Activated CD8-positive, alpha-beta T cell treated with anti-CD3 and anti-CD28 coated beads for 36 hours (primary cell): ENCODE measurements around the gene PITPNB. TPM values are rescaled to one million over a fixed set of nuclear protein-coding genes. Genes with fewer than 3 reads are reported as not detected.
A peak's percentile ranks its signal among the peaks of the same experiment; 100 is the strongest.

ENCODE experiments used
- ATAC-seq: fragments of 200-7000 bp; cut with Tn5 transposase; one replicate; pipeline ENCODE4 v1.10.0; 2021; ENCODE audit warnings: mild to moderate bottlenecking, moderate library complexity
- CTCF ChIA-PET: fragments of 350-600 bp; sonication (Branson Sonifier 250); formaldehyde crosslinking; loops from one replicate; lab custom pipeline; 2021; ENCODE audit warnings: antibody characterized with exemption; lab: Charles Lee
- POLR2A ChIA-PET: fragments of 350-600 bp; sonication (Branson Sonifier 250); formaldehyde crosslinking; loops from one replicate; lab custom pipeline; 2021; ENCODE audit warnings: antibody characterized with exemption; lab: Charles Lee
- DNase-seq: peaks from one replicate; pipeline ENCODE4 v3.0.0-alpha.2; 2020
- H3K27ac Mint-ChIP-seq: one replicate; pipeline ENCODE4 v1.8.0; 2021; ENCODE audit warnings: mild to moderate bottlenecking, mixed read lengths
- H3K27me3 Mint-ChIP-seq: one replicate; pipeline ENCODE4 v1.8.0; 2021; ENCODE audit warnings: mixed read lengths
- H3K36me3 Mint-ChIP-seq: one replicate; pipeline ENCODE4 v1.8.0; 2021; ENCODE audit warnings: low read depth, mixed read lengths
- H3K4me1 Mint-ChIP-seq: one replicate; pipeline ENCODE4 v1.8.0; 2021; ENCODE audit warnings: low read depth, mixed read lengths
- H3K4me3 Mint-ChIP-seq: one replicate; pipeline ENCODE4 v1.8.0; 2021; ENCODE audit warnings: mild to moderate bottlenecking, moderate library complexity, mixed read lengths
- H3K9me3 Mint-ChIP-seq: one replicate; pipeline ENCODE4 v1.8.0; 2021; ENCODE audit warnings: mixed read lengths
- intact Hi-C: fragments of 100-400 bp; cut with micrococcal nuclease; formaldehyde crosslinking; loops from one replicate; pipeline ENCODE4 v1.10.0; 2022
- total RNA-seq, 2 experiments: library from RNA; stranded (reverse); gene quantifications; one replicate each; pipeline ENCODE4 v1.2.3, GENCODE V29; 2021
- TF ChIP-seq, protein P1 (sequence below): fragments of 200-600 bp; IDR thresholded peaks from one replicate; pipeline ENCODE4 v1.8.0; 2022; ENCODE audit warnings: antibody characterized with exemption, mild to moderate bottlenecking

PITPNB gene
- total RNA-seq, 2 experiments from 2014 or later = 87.7 to 89.1 TPM

- Mint-ChIP-seq H3K36me3 (peaks cover 3% of the 10 kb centered on the region), H3K9me3 (no peaks in the 10 kb centered on the region), H3K27me3 (no peaks in the 10 kb centered on the region), H3K27ac (no peak overlapping the region), H3K4me1 (peaks cover 11% of the 10 kb centered on the region), H3K4me3 (no peak overlapping the region)
- ChIA-PET POLR2A (no interaction called here), CTCF (no interaction called here)
- TF ChIP-seq, protein P1, sequence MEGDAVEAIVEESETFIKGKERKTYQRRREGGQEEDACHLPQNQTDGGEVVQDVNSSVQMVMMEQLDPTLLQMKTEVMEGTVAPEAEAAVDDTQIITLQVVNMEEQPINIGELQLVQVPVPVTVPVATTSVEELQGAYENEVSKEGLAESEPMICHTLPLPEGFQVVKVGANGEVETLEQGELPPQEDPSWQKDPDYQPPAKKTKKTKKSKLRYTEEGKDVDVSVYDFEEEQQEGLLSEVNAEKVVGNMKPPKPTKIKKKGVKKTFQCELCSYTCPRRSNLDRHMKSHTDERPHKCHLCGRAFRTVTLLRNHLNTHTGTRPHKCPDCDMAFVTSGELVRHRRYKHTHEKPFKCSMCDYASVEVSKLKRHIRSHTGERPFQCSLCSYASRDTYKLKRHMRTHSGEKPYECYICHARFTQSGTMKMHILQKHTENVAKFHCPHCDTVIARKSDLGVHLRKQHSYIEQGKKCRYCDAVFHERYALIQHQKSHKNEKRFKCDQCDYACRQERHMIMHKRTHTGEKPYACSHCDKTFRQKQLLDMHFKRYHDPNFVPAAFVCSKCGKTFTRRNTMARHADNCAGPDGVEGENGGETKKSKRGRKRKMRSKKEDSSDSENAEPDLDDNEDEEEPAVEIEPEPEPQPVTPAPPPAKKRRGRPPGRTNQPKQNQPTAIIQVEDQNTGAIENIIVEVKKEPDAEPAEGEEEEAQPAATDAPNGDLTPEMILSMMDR = no peak
- intact Hi-C loops = no loop called here
- ATAC-seq (no peak), DNase-seq (no peak)
These were observed 91.2 kb downstream of the PITPNB start for GRCh38 chr22:27827604-27828587.

GRCh38 chr22:27825174-27825573 lies 93.9 kb downstream of the PITPNB start:
- H3K27ac Mint-ChIP-seq = no peak overlapping the region
- H3K4me1 Mint-ChIP-seq = no peaks in the 10 kb centered on the region
- intact Hi-C loops = no loop called here
- TF ChIP-seq, protein P1 = peak; percentile 50
- no peaks in the 10 kb centered on the region for H3K27me3 Mint-ChIP-seq
- no peak for ATAC-seq
- H3K9me3 Mint-ChIP-seq = no peaks in the 10 kb centered on the region
- CTCF ChIA-PET = interaction anchor here (0.8 kb wide), 1 partner anchor 9 kb away, joined by 4 read pairs; no protein-coding TSS in a partner anchor
- POLR2A ChIA-PET = no interaction called here
- DNase-seq = peak; percentile 50
- no peak overlapping the region for H3K4me3 Mint-ChIP-seq
- peaks cover 3% of the 10 kb centered on the region for H3K36me3 Mint-ChIP-seq

GRCh38 chr22:27823221-27823620 lies 95.8 kb downstream of the PITPNB start:
- no peak for DNase-seq
- intact Hi-C loops = no loop called here
- no peak overlapping the region for H3K27ac Mint-ChIP-seq
- no peak overlapping the region for H3K4me3 Mint-ChIP-seq
- no peak for ATAC-seq
- peaks cover 3% of the 10 kb centered on the region for H3K36me3 Mint-ChIP-seq
- H3K9me3 Mint-ChIP-seq = no peaks in the 10 kb centered on the region
- ChIA-PET CTCF (no interaction called here), POLR2A (no interaction called here)
- peaks cover 2% of the 10 kb centered on the region for H3K27me3 Mint-ChIP-seq
- TF ChIP-seq, protein P1 = no peak
- no peaks in the 10 kb centered on the region for H3K4me1 Mint-ChIP-seq

- H3K9me3 Mint-ChIP-seq = no peaks in the 10 kb centered on the region
- intact Hi-C loops = no loop called here
- ChIA-PET POLR2A (no interaction called here), CTCF (no interaction called here)
- H3K4me1 Mint-ChIP-seq = no peaks in the 10 kb centered on the region
- no peaks in the 10 kb centered on the region for H3K36me3 Mint-ChIP-seq
- ATAC-seq = no peak
- no peak overlapping the region for H3K27ac Mint-ChIP-seq
- no peak overlapping the region for H3K4me3 Mint-ChIP-seq
- TF ChIP-seq, protein P1 = no peak
- peaks cover 3% of the 10 kb centered on the region for H3K27me3 Mint-ChIP-seq
- DNase-seq = no peak
These were observed 97.9 kb downstream of the PITPNB start for GRCh38 chr22:27820896-27821866.
